ENCODE measurements around the gene ECM1. TPM values are rescaled to one million over a fixed set of nuclear protein-coding genes. Genes with fewer than 3 reads are reported as not detected.

The ECM1 gene
- total RNA-seq, 1 experiment from 2014 or later, result 1.4 TPM

- Mint-ChIP-seq H3K27me3 (ENCODE audit: low read depth) (peaks cover 1% of the 10 kb centered on the region; the same call in 1 of the 2 replicates), H3K4me1 (peaks cover 9 to 15% of the 10 kb centered on the region in 2 experiments), H3K9me3 (no peaks in the 10 kb centered on the region), H3K4me3 (peak overlapping the region; percentile 91), H3K27ac (peak overlapping the region in 2 of 3 experiments; percentile 92 to 96; a peak in 5 of 7 replicates), H3K36me3 (ENCODE audit: insufficient read depth in 1 of 3, low read depth in 3 of 3) (peaks cover 0 to 11% (median 0%) of the 10 kb centered on the region in 3 experiments; a peak in 4 of 7 replicates)
- no peak overlapping the region for H2BK12ac ChIP-seq (ENCODE audit: insufficient read length, low read depth, low read length)
- DNase-seq, result no peak
- H2BK20ac ChIP-seq (ENCODE audit: low read depth, low read length, poor library complexity, severe bottlenecking), result no peak overlapping the region
- no CpG with 5 or more reads among the region's 21 CpGs for WGBS (ENCODE audit: extremely low coverage, insufficient read length, low lambda C conversion rate)
- H4K91ac ChIP-seq (ENCODE audit: insufficient read length, low read depth, low read length), result no peak overlapping the region
- no peak overlapping the region for H2BK120ac ChIP-seq (ENCODE audit: low read depth, low read length, poor library complexity, severe bottlenecking)
- H3T11ph ChIP-seq (ENCODE audit: low read length), result no peak overlapping the region
- H2AK5ac ChIP-seq (ENCODE audit: insufficient read length, low read length), result no peak overlapping the region
- no peaks in the 10 kb centered on the region for H3K79me2 ChIP-seq (ENCODE audit: insufficient read depth, low read length)
- peak overlapping the region; percentile 64 for H3K9ac ChIP-seq (ENCODE audit: extremely low read depth, insufficient read length, low read length)
- no peak overlapping the region for H3K23ac ChIP-seq (ENCODE audit: insufficient read length, low read depth, low read length)
- no peaks in the 10 kb centered on the region for H3K27me3 ChIP-seq (ENCODE audit: insufficient read depth, low read length)
- peak overlapping the region; percentile 92 for H3K14ac ChIP-seq (ENCODE audit: insufficient read depth, low read length)
- peak overlapping the region; percentile 22 for H2AFZ ChIP-seq (ENCODE audit: low read length)
- no peak overlapping the region for H3K56ac ChIP-seq (ENCODE audit: insufficient read length, low read depth, low read length)
- peaks cover 2% of the 10 kb centered on the region; the same call in 1 of the 2 replicates for H3K4me1 ChIP-seq (ENCODE audit: insufficient read depth, low read length)
- H4K5ac ChIP-seq (ENCODE audit: insufficient read length, low read depth, low read length), result no peak overlapping the region
- H2BK15ac ChIP-seq (ENCODE audit: low read depth, low read length), result no peak overlapping the region
- H3K4me2 ChIP-seq (ENCODE audit: insufficient read depth, insufficient read length, low read length), result peak overlapping the region; percentile 96
- peak overlapping the region; percentile 50 for H3K18ac ChIP-seq (ENCODE audit: insufficient read length, low read depth, low read length)
- no peak overlapping the region for H3K27ac ChIP-seq (ENCODE audit: insufficient read length, low read depth, low read length)
- no peak overlapping the region for H3K4ac ChIP-seq (ENCODE audit: low read depth, low read length)
- TF ChIP-seq CTCF (conservative IDR thresholded peaks at IDR 0.05), result no peak; the same call in 2 of the 3 replicates
- no peaks in the 10 kb centered on the region for H3K9me3 ChIP-seq (ENCODE audit: control insufficient read depth, low read depth, low read length)
- H4K20me1 ChIP-seq (ENCODE audit: control insufficient read depth, insufficient read depth, insufficient read length), result peaks cover 2% of the 10 kb centered on the region
- no peaks in the 10 kb centered on the region for H3K79me1 ChIP-seq (ENCODE audit: insufficient read depth, low read depth, low read length, poor library complexity, severe bottlenecking)
- no peak overlapping the region for H4K8ac ChIP-seq (replicated peaks; ENCODE audit: insufficient read length, low read depth, low read length)
- peaks cover 12% of the 10 kb centered on the region for H3K23me2 ChIP-seq (ENCODE audit: insufficient read length, low read depth, low read length, poor library complexity, severe bottlenecking)
- H2BK5ac ChIP-seq (ENCODE audit: insufficient read length, low read length), result no peak overlapping the region
These were observed 7.0 kb downstream of the ECM1 start for GRCh38 chr1:150514913-150515327.

Measured in H9 (cell line).